ENCODE measurements around the gene RAP1A. TPM values are rescaled to one million over a fixed set of nuclear protein-coding genes. Genes with fewer than 3 reads are reported as not detected.

Gene RAP1A
- polyA plus RNA-seq, 1 donor, result 48.6 TPM

GRCh38 chr1:111719135-111719534 is 99.5 kb downstream of the RAP1A start:
- no peak for DNase-seq (ENCODE audit: low read depth)

- no peak for DNase-seq (ENCODE audit: low read depth)
Measured at GRCh38 chr1:111719674-111720132, 100.1 kb downstream of the RAP1A start.

- DNase-seq (ENCODE audit: low read depth), result no peak
Measured at GRCh38 chr1:111720274-111720976, 100.8 kb downstream of the RAP1A start.

GRCh38 chr1:111720977-111721786 is 101.6 kb downstream of the RAP1A start:
- no peak for DNase-seq (ENCODE audit: low read depth)

- DNase-seq (ENCODE audit: low read depth), result no peak
Measured at GRCh38 chr1:111723091-111723806, 103.7 kb downstream of the RAP1A start.

- no peak for DNase-seq (ENCODE audit: low read depth)
Measured at GRCh38 chr1:111723871-111724270, 104.3 kb downstream of the RAP1A start.

GRCh38 chr1:111725192-111725591 is 105.6 kb downstream of the RAP1A start:
- no peak for DNase-seq (ENCODE audit: low read depth)

- DNase-seq (ENCODE audit: low read depth), result no peak
Measured at GRCh38 chr1:111727056-111727455, 107.5 kb downstream of the RAP1A start.

GRCh38 chr1:111729271-111729921 is 109.8 kb downstream of the RAP1A start:
- DNase-seq (ENCODE audit: low read depth), result no peak

- DNase-seq (ENCODE audit: low read depth), result no peak
Measured at GRCh38 chr1:111729946-111730681, 110.5 kb downstream of the RAP1A start.

GRCh38 chr1:111730706-111731105 is 111.1 kb downstream of the RAP1A start:
- no peak for DNase-seq (ENCODE audit: low read depth)

- DNase-seq (ENCODE audit: low read depth), result no peak
Measured at GRCh38 chr1:111731956-111732355, 112.4 kb downstream of the RAP1A start.

GRCh38 chr1:111732718-111733117 is 113.1 kb downstream of the RAP1A start:
- no peak for DNase-seq (ENCODE audit: low read depth)

- DNase-seq (ENCODE audit: low read depth), result no peak
Measured at GRCh38 chr1:111733183-111733991, 113.8 kb downstream of the RAP1A start.

- no peak for DNase-seq (ENCODE audit: low read depth)
Measured at GRCh38 chr1:111733992-111734341, 114.4 kb downstream of the RAP1A start.

GRCh38 chr1:111734426-111734825 is 114.8 kb downstream of the RAP1A start:
- DNase-seq (ENCODE audit: low read depth), result no peak

- no peak for DNase-seq (ENCODE audit: low read depth)
Measured at GRCh38 chr1:111734856-111735255, 115.3 kb downstream of the RAP1A start.

GRCh38 chr1:111735321-111735720 is 115.7 kb downstream of the RAP1A start:
- no peak for DNase-seq (ENCODE audit: low read depth)

GRCh38 chr1:111735858-111736544 is 116.4 kb downstream of the RAP1A start:
- DNase-seq (ENCODE audit: low read depth), result no peak
